AG09309 (cell line): Measurements from ENCODE around the gene YIF1A.

ENCODE experiments used
- DNase-seq: peaks from one replicate; pipeline ENCODE4 v3.0.0-alpha.2; 2010; ENCODE audit warnings: low read depth
- H3K4me3 ChIP-seq: 2 replicates; pipeline ENCODE4 v1.5.1; 2011; ENCODE audit warnings: mild to moderate bottlenecking, low read depth, low read length, moderate library complexity; ENCODE audit not compliant: control insufficient read depth
- CTCF ChIP-seq: IDR thresholded peaks from 2 replicates; pipeline ENCODE4 v1.5.1; 2011; ENCODE audit warnings: mild to moderate bottlenecking, low read depth, low read length, inconsistent platforms; ENCODE audit not compliant: insufficient read depth, control insufficient read depth; ENCODE audit errors: missing control alignments

YIF1A gene

GRCh38 chr11:66265531-66266377 is 23.2 kb downstream of the YIF1A start:
- DNase-seq: no peak
- H3K4me3 ChIP-seq: no peak overlapping the region
- TF ChIP-seq CTCF: no peak

GRCh38 chr11:66264914-66265313 is 24.0 kb downstream of the YIF1A start:
- H3K4me3 ChIP-seq: no peak overlapping the region
- DNase-seq: no peak

GRCh38 chr11:66264383-66264782 is 24.6 kb downstream of the YIF1A start:
- no peak for DNase-seq
- TF ChIP-seq CTCF: no peak
- H3K4me3 ChIP-seq: no peak overlapping the region

More at GRCh38 chr11:66264914-66265313, 24.0 kb downstream of the YIF1A start:
- TF ChIP-seq CTCF: peak; percentile 40

- TF ChIP-seq CTCF: no peak
- H3K4me3 ChIP-seq: no peak overlapping the region
- DNase-seq: no peak
Measured at GRCh38 chr11:66263785-66264184, 25.2 kb downstream of the YIF1A start.

GRCh38 chr11:66263231-66263630 is 25.7 kb downstream of the YIF1A start:
- no peak overlapping the region for H3K4me3 ChIP-seq
- DNase-seq: no peak
- no peak for TF ChIP-seq CTCF

GRCh38 chr11:66262696-66263095 is 26.2 kb downstream of the YIF1A start:
- TF ChIP-seq CTCF: no peak
- DNase-seq: no peak
- H3K4me3 ChIP-seq: no peak overlapping the region
